GM23338 (cell line): ENCODE measurements around the gene DGCR8. TPM values are rescaled to one million over a fixed set of nuclear protein-coding genes. Genes with fewer than 3 reads are reported as not detected.

Experiments
- ATAC-seq: fragments of 200-7000 bp; cut with Tn5 transposase; 3 replicates; pipeline ENCODE4 v1.9.1; 2020
- DNase-seq: peaks from one replicate; pipeline ENCODE4 v3.0.0-alpha.2; 2015; ENCODE audit warnings: low spot score
- H2AFZ ChIP-seq: fragments of 200-600 bp; sonication (generic); 2 replicates; pipeline ENCODE4 v1.8.0; 2016; ENCODE audit warnings: antibody characterized with exemption, mild to moderate bottlenecking, moderate library complexity
- H3F3A ChIP-seq: fragments of 200-600 bp; sonication (generic); replicated peaks from 2 replicates; pipeline ENCODE4 v1.8.0; 2017; ENCODE audit warnings: antibody characterized with exemption, mixed run types, low read depth
- H3K27ac ChIP-seq: fragments of 200-600 bp; sonication (generic); 2 replicates; pipeline ENCODE4 v1.6.1; 2016; ENCODE audit warnings: low read depth
- H3K27me3 ChIP-seq: fragments of 200-600 bp; sonication (generic); 2 replicates; pipeline ENCODE4 v1.8.0; 2016; ENCODE audit warnings: mild to moderate bottlenecking, mixed run types, moderate library complexity; ENCODE audit not compliant: insufficient read depth
- H3K36me3 ChIP-seq: fragments of 200-600 bp; sonication (generic); 2 replicates; pipeline ENCODE4 v1.8.0; 2016; ENCODE audit warnings: mild to moderate bottlenecking; ENCODE audit not compliant: insufficient read depth
- H3K4me1 ChIP-seq: fragments of 200-600 bp; sonication (generic); 2 replicates; pipeline ENCODE4 v1.8.0; 2016; ENCODE audit warnings: mild to moderate bottlenecking, moderate library complexity; ENCODE audit not compliant: insufficient read depth
- H3K4me2 ChIP-seq: fragments of 200-600 bp; sonication (generic); 2 replicates; pipeline ENCODE4 v1.7.1; 2017; ENCODE audit warnings: mixed run types
- H3K4me3 ChIP-seq: fragments of 200-600 bp; sonication (generic); 2 replicates; pipeline ENCODE4 v1.6.1; 2016; ENCODE audit warnings: mixed run types
- H3K79me2 ChIP-seq: fragments of 200-600 bp; sonication (generic); replicated peaks from 2 replicates; pipeline ENCODE4 v1.8.0; 2017; ENCODE audit warnings: mild to moderate bottlenecking; ENCODE audit not compliant: insufficient read depth
- H3K9me2 ChIP-seq: fragments of 200-600 bp; sonication (generic); 2 replicates; pipeline ENCODE4 v1.8.0; 2017; ENCODE audit not compliant: insufficient read depth
- H4K20me1 ChIP-seq: fragments of 200-600 bp; sonication (generic); replicated peaks from 2 replicates; pipeline ENCODE4 v1.8.0; 2017; ENCODE audit warnings: mild to moderate bottlenecking; ENCODE audit not compliant: insufficient read depth
- H3K27ac Mint-ChIP-seq: 2 replicates; pipeline ENCODE4 v1.8.0; 2020; ENCODE audit warnings: inconsistent platforms, mild to moderate bottlenecking, moderate library complexity, mixed read lengths
- H3K27me3 Mint-ChIP-seq: 3 replicates; pipeline ENCODE4 v1.8.0; 2022; ENCODE audit warnings: low read depth, mild to moderate bottlenecking, moderate library complexity, mixed read lengths, inconsistent platforms; ENCODE audit not compliant: insufficient read depth, poor library complexity
- H3K36me3 Mint-ChIP-seq: 3 replicates; pipeline ENCODE4 v1.8.0; 2021; ENCODE audit warnings: low read depth, mild to moderate bottlenecking, inconsistent platforms, moderate library complexity, mixed read lengths
- H3K4me1 Mint-ChIP-seq: 3 replicates; pipeline ENCODE4 v1.8.0; 2020; ENCODE audit warnings: mild to moderate bottlenecking, inconsistent platforms, mixed read lengths
- H3K4me3 Mint-ChIP-seq: 3 replicates; pipeline ENCODE4 v1.8.0; 2021; ENCODE audit warnings: moderate library complexity, mild to moderate bottlenecking, inconsistent platforms, mixed read lengths
- H3K9me3 Mint-ChIP-seq: 3 replicates; pipeline ENCODE4 v1.8.0; 2020; ENCODE audit warnings: moderate library complexity, mild to moderate bottlenecking, inconsistent platforms, mixed read lengths
- CTCF ChIP-seq, 2 experiments: fragments of 200-600 bp in 1 of 2; sonication (generic) in 1 of 2; conservative IDR thresholded peaks; 2 replicates each; pipeline versions ENCODE4 v1.5.1 to v1.6.1; 2016 to 2017; ENCODE audit warnings: antibody characterized with exemption in 2 of 2, low read depth in 2 of 2, mild to moderate bottlenecking in 2 of 2, moderate library complexity in 1 of 2
- ETS1 ChIP-seq: IDR thresholded peaks from 2 replicates; pipeline ENCODE4 v1.6.1; 2016; ENCODE audit warnings: antibody characterized with exemption
- EZH2 ChIP-seq: fragments of 200-600 bp; sonication (generic); IDR thresholded peaks from one replicate; pipeline ENCODE4 v1.8.0; 2017; ENCODE audit warnings: antibody characterized with exemption, mild to moderate bottlenecking, low read depth; ENCODE audit not compliant: unreplicated experiment
- EZH2phosphoT487 ChIP-seq: fragments of 200-600 bp; sonication (generic); IDR thresholded peaks from one replicate; pipeline ENCODE4 v1.8.1; 2018; ENCODE audit warnings: antibody characterized with exemption; ENCODE audit not compliant: unreplicated experiment
- JUNB ChIP-seq: IDR thresholded peaks from one replicate; pipeline ENCODE4 v1.6.1; 2016; ENCODE audit warnings: antibody characterized with exemption; ENCODE audit not compliant: unreplicated experiment
- NANOG ChIP-seq: IDR thresholded peaks from 2 replicates; pipeline ENCODE4 v1.6.1; 2016; ENCODE audit warnings: antibody characterized with exemption, borderline replicate concordance
- POLR2AphosphoS5 ChIP-seq: IDR thresholded peaks from 2 replicates; pipeline ENCODE4 v1.6.1; 2016; ENCODE audit warnings: antibody characterized with exemption, low read depth
- REST ChIP-seq: IDR thresholded peaks from one replicate; pipeline ENCODE4 v1.6.1; 2018; ENCODE audit warnings: antibody characterized with exemption; ENCODE audit not compliant: unreplicated experiment
- STAT1 ChIP-seq: IDR thresholded peaks from one replicate; pipeline ENCODE4 v1.6.1; 2016; ENCODE audit warnings: antibody characterized with exemption; ENCODE audit not compliant: unreplicated experiment
- ZNF114 ChIP-seq: fragments of 250-450 bp; sonication (Bioruptor Pico); IDR thresholded peaks from 2 replicates; pipeline ENCODE4 v1.5.0; 2020; ENCODE audit warnings: mild to moderate bottlenecking, moderate library complexity
- ZNF331 ChIP-seq: fragments of 250-450 bp; sonication (Bioruptor Pico); IDR thresholded peaks from 2 replicates; pipeline ENCODE4 v1.5.0; 2020; ENCODE audit warnings: low read depth, mild to moderate bottlenecking, moderate library complexity
- ZNF462 ChIP-seq: fragments of 250-450 bp; sonication (Bioruptor Pico); IDR thresholded peaks from 2 replicates; pipeline ENCODE4 v1.5.0; 2020; ENCODE audit warnings: mild to moderate bottlenecking, moderate library complexity
- polyA plus RNA-seq: library from polyadenylated mRNA; unstranded; fragments of >200 nt; fragmentation: Nextera tagmentation; extraction: Ambion mirVana; gene quantifications from 2 replicates; pipeline ENCODE4 v1.2.1, GENCODE V29; 2016
- total RNA-seq: library from RNA; depleted of rRNA; stranded (reverse); fragments of >200 nt; shearing (Covaris generic); gene quantifications from 2 replicates; pipeline ENCODE4 v1.2.3, GENCODE V29; 2014

The DGCR8 gene
- total and polyA plus RNA-seq, 2 experiments from 2014 or later = 12.2 to 48.9 TPM

- Histone ChIP-seq H3F3A (peaks cover 36% of the 10 kb centered on the region), H3K9me2 (no peaks in the 10 kb centered on the region), H3K4me2 (no peak overlapping the region), H3K27ac (no peak overlapping the region), H3K27me3 (no peaks in the 10 kb centered on the region), H3K4me3 (no peak overlapping the region), H3K36me3 (peaks cover 45% of the 10 kb centered on the region), H2AFZ (no peak overlapping the region), H3K4me1 (peaks cover 9% of the 10 kb centered on the region; the same call in 1 of the 2 replicates), H3K79me2 (peaks cover 71% of the 10 kb centered on the region), H4K20me1 (peaks cover 64% of the 10 kb centered on the region)
- DNase-seq = no peak
- H3K9me3 Mint-ChIP-seq = no peaks in the 10 kb centered on the region; the same call in 2 of the 3 replicates
- TF ChIP-seq POLR2AphosphoS5 (no peak), ZNF114 (CRISPR knock-in tag) (no peak), CTCF (conservative IDR thresholded peaks at IDR 0.05; ENCODE audit: low read depth in 2 of 2) (no peak), ZNF331 (CRISPR knock-in tag) (no peak), JUNB (no peak), EZH2 (no peak), EZH2phosphoT487 (no peak), ETS1 (no peak), STAT1 (no peak), REST (no peak), NANOG (no peak), ZNF462 (CRISPR knock-in tag) (no peak)
- H3K4me3 Mint-ChIP-seq = no peak overlapping the region
- peaks cover 30% of the 10 kb centered on the region for H3K27me3 Mint-ChIP-seq
- H3K27ac Mint-ChIP-seq = no peak overlapping the region
- H3K36me3 Mint-ChIP-seq = peaks cover 77% of the 10 kb centered on the region
- peaks cover 32% of the 10 kb centered on the region for H3K4me1 Mint-ChIP-seq
- no peak for ATAC-seq
Observed at GRCh38 chr22:20086763-20087162, 6.7 kb downstream of the DGCR8 start.
